GM06990 (cell line): ENCODE data around the gene CAMTA1.

Experiments
- DNase-seq: peaks from one replicate; pipeline ENCODE4 v3.0.0-alpha.2; 2011; ENCODE audit not compliant: insufficient read length; ENCODE audit errors: extremely low read depth
- H3K27me3 ChIP-seq: replicated peaks from 2 replicates; pipeline ENCODE4 v1.6.0; 2011; ENCODE audit warnings: low read length; ENCODE audit not compliant: control insufficient read depth, insufficient read depth
- H3K36me3 ChIP-seq: 2 replicates; pipeline ENCODE4 v1.5.1; 2011; ENCODE audit warnings: low read length; ENCODE audit not compliant: control insufficient read depth, insufficient read depth
- H3K4me3 ChIP-seq: replicated peaks from 2 replicates; pipeline ENCODE4 v1.5.1; 2011; ENCODE audit warnings: low read depth, mild to moderate bottlenecking, control low read depth, low read length
- CTCF ChIP-seq: IDR thresholded peaks from 2 replicates; pipeline ENCODE4 v1.5.1; 2011; ENCODE audit warnings: low read length, control low read depth, mild to moderate bottlenecking, inconsistent platforms; ENCODE audit not compliant: insufficient read depth, poor library complexity, severe bottlenecking

The CAMTA1 gene

GRCh38 chr1:7640350-7640749 lies 855.1 kb downstream of the CAMTA1 start:
- DNase-seq, result no peak
- peaks cover 2% of the 10 kb centered on the region; the same call in 1 of the 2 replicates for H3K27me3 ChIP-seq
- TF ChIP-seq CTCF, result no peak

GRCh38 chr1:7640920-7641585 lies 855.8 kb downstream of the CAMTA1 start:
- Histone ChIP-seq H3K27me3 (peaks cover 2% of the 10 kb centered on the region; the same call in 1 of the 2 replicates), H3K36me3 (no peaks in the 10 kb centered on the region), H3K4me3 (no peak overlapping the region)
- no peak for TF ChIP-seq CTCF
- no peak for DNase-seq

More at GRCh38 chr1:7640350-7640749, 855.1 kb downstream of the CAMTA1 start:
- Histone ChIP-seq H3K4me3 (no peak overlapping the region), H3K36me3 (no peaks in the 10 kb centered on the region)

GRCh38 chr1:7641587-7642417 lies 856.5 kb downstream of the CAMTA1 start:
- Histone ChIP-seq H3K4me3 (no peak overlapping the region), H3K27me3 (peaks cover 2% of the 10 kb centered on the region; the same call in 1 of the 2 replicates)
- DNase-seq, result no peak

GRCh38 chr1:7642418-7642704 lies 857.1 kb downstream of the CAMTA1 start:
- Histone ChIP-seq H3K27me3 (peaks cover 1% of the 10 kb centered on the region; the same call in 1 of the 2 replicates), H3K4me3 (no peak overlapping the region), H3K36me3 (no peaks in the 10 kb centered on the region)
- TF ChIP-seq CTCF, result no peak
- no peak for DNase-seq

More at GRCh38 chr1:7641587-7642417, 856.5 kb downstream of the CAMTA1 start:
- no peak for TF ChIP-seq CTCF
- no peaks in the 10 kb centered on the region for H3K36me3 ChIP-seq

- DNase-seq, result no peak
- Histone ChIP-seq H3K4me3 (no peak overlapping the region), H3K36me3 (no peaks in the 10 kb centered on the region), H3K27me3 (no peaks in the 10 kb centered on the region; the same call in 1 of the 2 replicates)
- no peak for TF ChIP-seq CTCF
These were observed 857.7 kb downstream of the CAMTA1 start for GRCh38 chr1:7642781-7643529.
